IMR-90 (cell line): ENCODE data around the gene PLBD2.

Source experiments
- BHLHE40 ChIP-seq: fragments of 150-350 bp; IDR thresholded peaks from 2 replicates; pipeline ENCODE4 v1.6.1; 2016; ENCODE audit warnings: mild to moderate bottlenecking, low read depth, low read length
- CEBPB ChIP-seq: IDR thresholded peaks from 2 replicates; pipeline ENCODE4 v1.6.1; 2012; ENCODE audit warnings: low read depth, low read length, improper control_type of control experiment
- CTCF ChIP-seq: conservative IDR thresholded peaks from 2 replicates; pipeline ENCODE4 v1.5.1; 2012; ENCODE audit warnings: mild to moderate bottlenecking, low read depth, low read length, improper control_type of control experiment
- FOS ChIP-seq: fragments of 150-350 bp; IDR thresholded peaks from 2 replicates; pipeline ENCODE4 v1.6.1; 2016; ENCODE audit warnings: low read depth, low read length
- POLR2A ChIP-seq: IDR thresholded peaks from 2 replicates; pipeline ENCODE4 v1.6.1; 2012; ENCODE audit warnings: mild to moderate bottlenecking, low read depth, low read length
- RAD21 ChIP-seq: IDR thresholded peaks from 2 replicates; pipeline ENCODE4 v1.6.1; 2012; ENCODE audit warnings: low read length, improper control_type of control experiment
- SMC3 ChIP-seq: fragments of 150-350 bp; IDR thresholded peaks from 2 replicates; pipeline ENCODE4 v1.6.1; 2016; ENCODE audit warnings: low read depth, mild to moderate bottlenecking, antibody characterized with exemption, low read length, moderate library complexity

GRCh38 chr12:113325916-113326315 lies 32.5 kb upstream of the PLBD2 start:
- TF ChIP-seq POLR2A, result no peak
- no peak for TF ChIP-seq CTCF
- TF ChIP-seq CEBPB, result no peak
- TF ChIP-seq FOS, result no peak
- TF ChIP-seq RAD21, result no peak
- TF ChIP-seq SMC3, result no peak
- no peak for TF ChIP-seq BHLHE40
